SK-N-MC (cell line): ENCODE data around the gene VAV2.

Experiments
- DNase-seq: peaks from one replicate; pipeline ENCODE4 v3.0.0-alpha.2; 2011; ENCODE audit warnings: low read depth, low spot score
- H3K27ac ChIP-seq: fragments of 200-600 bp; sonication (generic); 2 replicates; pipeline ENCODE4 v1.5.1; 2016; ENCODE audit warnings: mixed run types
- H3K36me3 ChIP-seq: fragments of 200-600 bp; sonication (generic); 2 replicates; pipeline ENCODE4 v1.6.1; 2017; ENCODE audit warnings: antibody characterized with exemption, low read length, mixed read lengths; ENCODE audit not compliant: insufficient read depth
- H3K4me3 ChIP-seq: fragments of 200-600 bp; sonication (generic); 2 replicates; pipeline ENCODE4 v1.5.1; 2016
- H3K9ac ChIP-seq: fragments of 200-600 bp; sonication (generic); 2 replicates; pipeline ENCODE4 v1.8.0; 2017; ENCODE audit warnings: mixed run types, mixed read lengths; ENCODE audit not compliant: insufficient read length
- H3K9me3 ChIP-seq: fragments of 200-600 bp; sonication (generic); 2 replicates; pipeline ENCODE4 v1.6.1; 2017; ENCODE audit warnings: low read depth, mild to moderate bottlenecking, antibody characterized with exemption, low read length, moderate library complexity, mixed read lengths
- EZH2 ChIP-seq: fragments of 200-600 bp; sonication (generic); IDR thresholded peaks from one replicate; pipeline ENCODE4 v1.6.1; 2017; ENCODE audit warnings: antibody characterized with exemption
- FOXP2 ChIP-seq: optimal IDR thresholded peaks from 2 replicates; pipeline ENCODE3; 2011; ENCODE audit warnings: mild to moderate bottlenecking, moderate library complexity; ENCODE audit not compliant: insufficient read depth; ENCODE audit errors: extremely low read length, control extremely low read depth
- POLR2AphosphoS5 ChIP-seq: IDR thresholded peaks from 2 replicates; pipeline ENCODE4 v1.6.1; 2012; ENCODE audit warnings: mild to moderate bottlenecking, low read depth, low read length, borderline replicate concordance

The VAV2 gene

GRCh38 chr9:133882849-133883755 lies 109.0 kb downstream of the VAV2 start:
- Histone ChIP-seq H3K36me3 (no peaks in the 10 kb centered on the region), H3K4me3 (no peak overlapping the region), H3K9ac (no peak overlapping the region), H3K27ac (no peak overlapping the region), H3K9me3 (no peaks in the 10 kb centered on the region)
- TF ChIP-seq POLR2AphosphoS5 (no peak), EZH2 (no peak), FOXP2 (no peak)
- no peak for DNase-seq

DNA sequence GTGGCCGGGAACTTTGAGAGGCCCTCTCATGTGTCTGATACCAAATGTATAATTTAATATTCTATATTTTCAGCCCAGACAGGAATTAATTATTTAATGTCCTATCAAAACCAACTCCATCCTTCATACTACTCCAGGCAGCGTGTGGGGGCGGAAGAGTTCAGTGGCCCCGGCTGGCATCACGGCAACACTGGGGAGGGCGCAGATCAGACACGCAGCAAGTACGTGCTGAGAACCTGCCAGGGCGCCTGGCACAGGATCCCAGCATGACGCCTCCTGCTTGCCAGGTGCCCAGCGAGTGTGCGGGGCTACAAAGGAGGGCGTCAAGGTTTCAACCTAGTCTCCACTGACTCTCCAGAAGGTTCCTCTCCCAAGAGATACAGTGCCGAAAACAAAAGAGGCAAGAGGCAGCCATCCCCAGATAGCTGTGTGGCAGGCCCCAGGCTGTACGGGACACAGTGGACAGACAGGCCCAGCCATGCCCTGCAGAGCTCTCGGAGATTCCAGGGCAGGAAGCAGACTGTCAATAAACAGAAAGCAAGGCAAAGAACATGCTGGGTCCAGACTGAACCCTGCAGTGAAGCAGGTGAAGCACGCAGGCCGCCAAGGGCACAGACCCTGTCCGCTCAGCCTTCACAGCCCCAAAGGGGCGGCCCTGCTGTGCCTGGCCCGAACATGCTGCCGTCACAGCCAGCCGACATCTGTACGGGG lies 110.3 kb downstream of the VAV2 start:
- Histone ChIP-seq H3K9ac (no peak overlapping the region), H3K9me3 (no peaks in the 10 kb centered on the region), H3K27ac (no peak overlapping the region), H3K36me3 (no peaks in the 10 kb centered on the region), H3K4me3 (no peak overlapping the region)
- TF ChIP-seq POLR2AphosphoS5 (no peak), EZH2 (no peak), FOXP2 (no peak)
- DNase-seq = no peak

DNA sequence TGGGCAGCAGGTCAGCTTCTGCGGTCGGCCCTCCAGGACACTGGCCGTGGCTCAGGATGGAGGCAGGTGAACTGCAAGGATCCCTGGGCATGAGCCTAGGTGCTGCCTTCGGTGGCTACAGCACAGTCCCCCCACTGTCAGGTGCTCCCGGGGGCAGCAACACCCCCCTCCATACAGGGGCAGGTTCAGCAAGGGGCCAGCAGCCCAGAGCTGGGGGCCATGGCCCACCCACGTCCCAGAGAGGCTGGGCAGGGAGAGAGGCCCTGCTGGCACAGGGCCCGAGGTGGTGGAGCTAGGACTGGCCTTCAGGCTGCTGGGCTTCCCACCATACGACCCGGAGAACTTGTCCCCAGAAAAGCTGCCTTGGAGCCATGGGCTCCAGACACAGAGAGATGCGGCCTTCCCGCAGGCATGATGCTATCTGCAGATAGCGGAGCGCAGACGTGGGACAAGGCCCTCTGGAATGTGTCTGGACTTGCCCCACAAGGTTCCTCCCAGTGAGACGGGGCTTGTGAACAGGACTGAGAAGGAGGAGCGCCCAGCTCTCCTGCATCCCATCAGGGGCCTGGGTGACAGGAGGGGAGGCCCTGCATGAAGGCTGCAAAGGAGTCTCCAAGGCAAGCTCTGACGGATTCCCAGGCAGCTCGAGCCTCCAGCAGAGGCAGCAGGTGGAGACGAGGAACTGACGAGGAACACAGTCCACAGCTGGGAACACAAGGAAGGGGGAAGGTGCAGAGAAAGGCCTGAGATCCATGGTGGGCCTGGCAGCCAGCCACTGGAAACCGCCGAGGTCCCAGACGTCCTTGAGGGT lies 111.1 kb downstream of the VAV2 start:
- no peaks in the 10 kb centered on the region for H3K9me3 ChIP-seq
- no peak for TF ChIP-seq POLR2AphosphoS5
- no peak for TF ChIP-seq FOXP2
- no peak overlapping the region for H3K27ac ChIP-seq
- H3K36me3 ChIP-seq = no peaks in the 10 kb centered on the region
- no peak overlapping the region for H3K9ac ChIP-seq
- DNase-seq = no peak
- H3K4me3 ChIP-seq = no peak overlapping the region

DNA sequence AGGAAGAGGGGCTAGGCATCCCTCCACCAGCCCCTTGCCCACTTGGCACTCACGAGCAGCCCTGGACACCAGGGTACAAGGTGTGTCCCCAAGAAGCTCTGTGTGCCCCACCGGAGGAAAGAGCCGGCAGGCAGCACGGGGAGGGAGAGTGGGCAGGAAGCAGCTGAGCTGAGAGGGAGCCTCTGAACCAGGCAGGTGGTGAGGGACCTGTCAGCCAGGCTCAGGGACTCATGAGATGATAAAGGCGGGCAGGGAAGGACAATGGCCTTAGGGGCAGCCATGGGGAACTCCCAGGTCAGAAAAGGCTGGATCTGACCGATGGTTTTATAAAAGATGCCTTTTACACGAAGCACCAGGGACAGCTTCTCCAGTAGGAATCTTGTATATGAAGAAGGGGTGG lies 112.0 kb downstream of the VAV2 start:
- no peaks in the 10 kb centered on the region for H3K9me3 ChIP-seq
- H3K4me3 ChIP-seq = no peak overlapping the region
- TF ChIP-seq FOXP2 (no peak), POLR2AphosphoS5 (no peak), EZH2 (no peak)
- H3K27ac ChIP-seq = no peak overlapping the region
- no peak for DNase-seq
- no peak overlapping the region for H3K9ac ChIP-seq
- H3K36me3 ChIP-seq = no peaks in the 10 kb centered on the region

DNA sequence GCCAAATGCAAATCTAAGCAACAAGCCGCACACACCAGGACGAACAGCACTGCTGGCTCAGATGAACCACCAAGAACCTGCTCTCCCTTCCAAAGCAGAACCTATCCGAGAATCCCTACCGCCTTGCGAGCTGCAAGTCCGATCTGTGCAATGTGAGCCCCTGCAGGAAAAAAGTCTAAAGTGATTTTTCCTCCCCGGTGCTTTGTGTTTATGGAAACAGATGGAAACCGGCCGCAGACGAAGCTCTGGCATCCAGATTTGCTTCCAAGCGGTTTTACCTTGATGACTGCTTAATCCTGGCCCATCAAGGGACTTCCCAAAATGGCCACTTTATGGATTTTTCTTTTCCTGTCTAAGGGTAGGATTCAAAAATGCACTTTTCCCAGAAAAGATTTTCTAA lies 112.5 kb downstream of the VAV2 start:
- no peaks in the 10 kb centered on the region for H3K36me3 ChIP-seq
- no peak overlapping the region for H3K9ac ChIP-seq
- no peak overlapping the region for H3K27ac ChIP-seq
- DNase-seq = no peak
- no peak for TF ChIP-seq EZH2
- TF ChIP-seq POLR2AphosphoS5 = no peak
- no peak for TF ChIP-seq FOXP2
- no peak overlapping the region for H3K4me3 ChIP-seq
- no peaks in the 10 kb centered on the region for H3K9me3 ChIP-seq

DNA sequence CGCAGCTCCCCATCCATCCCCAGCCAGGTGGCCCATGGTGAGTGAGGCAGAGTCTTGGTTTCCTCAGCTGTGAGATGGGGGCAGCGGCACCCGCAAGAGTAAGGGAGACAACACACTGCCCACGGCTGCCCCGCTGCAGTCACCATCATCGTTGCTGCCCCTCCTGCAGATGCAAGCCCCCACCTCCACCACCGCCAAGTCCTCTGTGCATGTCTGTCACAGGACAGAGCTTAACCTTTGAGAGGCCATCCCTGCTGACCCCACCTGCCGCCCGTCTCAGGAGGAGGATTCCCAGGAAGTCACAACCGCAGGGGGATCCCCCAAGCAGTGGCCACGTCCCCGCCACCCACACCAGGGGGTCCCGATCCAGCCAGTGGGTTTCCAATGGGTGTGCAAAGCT lies 113.7 kb downstream of the VAV2 start:
- Histone ChIP-seq H3K9ac (no peak overlapping the region), H3K36me3 (no peaks in the 10 kb centered on the region), H3K4me3 (no peak overlapping the region), H3K9me3 (no peaks in the 10 kb centered on the region), H3K27ac (no peak overlapping the region)
- no peak for DNase-seq
- TF ChIP-seq FOXP2 (no peak), POLR2AphosphoS5 (no peak), EZH2 (no peak)

GRCh38 chr9:133877967-133878366 lies 114.2 kb downstream of the VAV2 start:
- H3K27ac ChIP-seq = no peak overlapping the region
- no peaks in the 10 kb centered on the region for H3K36me3 ChIP-seq
- H3K4me3 ChIP-seq = no peak overlapping the region
- no peak overlapping the region for H3K9ac ChIP-seq
- no peak for TF ChIP-seq EZH2
- no peak for TF ChIP-seq POLR2AphosphoS5
- TF ChIP-seq FOXP2 = no peak
- no peak for DNase-seq
- no peaks in the 10 kb centered on the region for H3K9me3 ChIP-seq

GRCh38 chr9:133877327-133877726 lies 114.8 kb downstream of the VAV2 start:
- H3K4me3 ChIP-seq = no peak overlapping the region
- H3K9ac ChIP-seq = no peak overlapping the region
- no peak for TF ChIP-seq POLR2AphosphoS5
- H3K9me3 ChIP-seq = no peaks in the 10 kb centered on the region
- no peak for DNase-seq
- H3K36me3 ChIP-seq = no peaks in the 10 kb centered on the region
- no peak overlapping the region for H3K27ac ChIP-seq
